GM04504 (cell line): ENCODE results near the gene SLC38A8.

Experiments used
- DNase-seq: peaks from one replicate; pipeline ENCODE4 v3.0.0-alpha.2; 2012; ENCODE audit warnings: low read depth

The SLC38A8 gene

GRCh38 chr16:83996481-83997252 lies 45.9 kb downstream of the SLC38A8 start:
- no peak for DNase-seq

GRCh38 chr16:83995754-83996153 lies 46.8 kb downstream of the SLC38A8 start:
- DNase-seq, result no peak

GRCh38 chr16:83994703-83995102 lies 47.9 kb downstream of the SLC38A8 start:
- no peak for DNase-seq

GRCh38 chr16:83994087-83994486 lies 48.5 kb downstream of the SLC38A8 start:
- DNase-seq, result peak; percentile 83

GRCh38 chr16:83992624-83993023 lies 50.0 kb downstream of the SLC38A8 start:
- peak; percentile 46 for DNase-seq

- no peak for DNase-seq
These were observed 52.1 kb downstream of the SLC38A8 start for GRCh38 chr16:83990492-83990891.

- DNase-seq, result no peak
These were observed 53.3 kb downstream of the SLC38A8 start for GRCh38 chr16:83989300-83989699.

- no peak for DNase-seq
These were observed 59.1 kb downstream of the SLC38A8 start for GRCh38 chr16:83983491-83983890.

GRCh38 chr16:83981799-83982198 lies 60.8 kb downstream of the SLC38A8 start:
- DNase-seq, result no peak

- DNase-seq, result no peak
These were observed 61.8 kb downstream of the SLC38A8 start for GRCh38 chr16:83980794-83981193.

GRCh38 chr16:83979441-83979840 lies 63.2 kb downstream of the SLC38A8 start:
- DNase-seq, result no peak

- DNase-seq, result no peak
These were observed 64.1 kb downstream of the SLC38A8 start for GRCh38 chr16:83978401-83978904.

- DNase-seq, result no peak
These were observed 65.4 kb downstream of the SLC38A8 start for GRCh38 chr16:83977056-83977815.

- no peak for DNase-seq
These were observed 66.9 kb downstream of the SLC38A8 start for GRCh38 chr16:83975590-83976260.

- DNase-seq, result no peak
These were observed 68.1 kb downstream of the SLC38A8 start for GRCh38 chr16:83974475-83974874.

- DNase-seq, result no peak
These were observed 68.8 kb downstream of the SLC38A8 start for GRCh38 chr16:83973581-83974385.

GRCh38 chr16:83973077-83973476 lies 69.5 kb downstream of the SLC38A8 start:
- no peak for DNase-seq

- DNase-seq, result no peak
These were observed 70.2 kb downstream of the SLC38A8 start for GRCh38 chr16:83972256-83973008.

- no peak for DNase-seq
These were observed 71.1 kb downstream of the SLC38A8 start for GRCh38 chr16:83971165-83972130.

- DNase-seq, result no peak
These were observed 72.2 kb downstream of the SLC38A8 start for GRCh38 chr16:83970430-83970815.
